GM19240 (cell line): ENCODE data around the gene TREML4.

Experiments
- DNase-seq: peaks from one replicate; pipeline ENCODE4 v3.0.0; 2011; ENCODE audit warnings: low spot score; ENCODE audit not compliant: insufficient read length

The TREML4 gene

DNA sequence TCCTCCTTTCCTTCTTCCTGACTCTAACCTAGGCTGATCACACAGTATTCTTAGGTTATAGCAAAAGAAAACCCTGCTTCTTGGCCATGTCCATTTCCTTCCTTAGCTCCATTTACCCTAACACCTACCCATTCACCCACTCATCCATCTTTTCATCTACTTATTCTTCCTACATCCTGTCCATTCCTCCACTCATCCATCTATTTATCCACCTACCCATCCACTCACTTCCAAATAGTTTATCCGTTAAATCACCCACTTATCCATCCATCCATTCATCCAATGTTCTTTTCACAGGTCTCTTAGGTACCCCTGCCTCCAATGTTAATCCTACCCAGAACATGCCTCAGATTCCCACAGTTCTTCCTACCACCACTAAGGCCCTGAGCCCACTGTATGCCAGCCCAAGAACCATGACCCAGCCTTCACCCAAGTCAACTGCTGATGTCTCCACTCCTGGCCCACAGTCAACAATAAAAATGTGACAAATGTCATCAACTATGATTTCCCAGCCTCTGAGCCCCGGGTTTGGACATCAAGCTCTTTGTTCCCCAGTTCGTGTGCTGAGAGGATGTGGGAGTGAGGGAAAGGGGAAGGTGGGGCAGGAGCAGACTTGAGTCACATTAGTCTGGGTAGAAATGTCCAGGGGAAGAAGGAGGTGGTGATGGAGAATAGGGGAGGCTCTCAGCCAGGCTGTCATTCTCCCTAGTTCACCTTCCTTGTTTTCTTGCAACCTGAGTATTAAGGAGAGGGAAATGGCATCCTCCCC is 24.4 kb downstream of the TREML4 start:
- DNase-seq: no peak

DNA sequence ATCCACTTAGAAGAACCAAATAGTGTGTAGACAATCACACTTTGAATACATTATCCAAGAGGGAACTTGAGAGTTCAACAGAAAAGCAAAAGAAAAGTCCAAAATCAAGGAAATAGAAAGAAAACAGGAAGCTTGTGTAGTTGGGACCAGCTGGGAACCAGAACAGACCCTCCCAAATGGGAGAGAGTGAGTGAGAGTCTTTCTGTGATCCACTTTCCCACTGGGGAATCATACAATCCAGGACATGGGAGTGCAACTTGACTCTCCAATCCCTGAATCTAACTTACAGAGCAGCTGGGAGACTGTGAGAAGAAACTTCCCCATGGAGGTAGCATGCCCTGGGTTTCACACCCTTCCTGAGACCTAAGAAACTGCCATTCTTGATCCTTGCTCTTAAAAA is 27.0 kb downstream of the TREML4 start:
- no peak for DNase-seq

DNA sequence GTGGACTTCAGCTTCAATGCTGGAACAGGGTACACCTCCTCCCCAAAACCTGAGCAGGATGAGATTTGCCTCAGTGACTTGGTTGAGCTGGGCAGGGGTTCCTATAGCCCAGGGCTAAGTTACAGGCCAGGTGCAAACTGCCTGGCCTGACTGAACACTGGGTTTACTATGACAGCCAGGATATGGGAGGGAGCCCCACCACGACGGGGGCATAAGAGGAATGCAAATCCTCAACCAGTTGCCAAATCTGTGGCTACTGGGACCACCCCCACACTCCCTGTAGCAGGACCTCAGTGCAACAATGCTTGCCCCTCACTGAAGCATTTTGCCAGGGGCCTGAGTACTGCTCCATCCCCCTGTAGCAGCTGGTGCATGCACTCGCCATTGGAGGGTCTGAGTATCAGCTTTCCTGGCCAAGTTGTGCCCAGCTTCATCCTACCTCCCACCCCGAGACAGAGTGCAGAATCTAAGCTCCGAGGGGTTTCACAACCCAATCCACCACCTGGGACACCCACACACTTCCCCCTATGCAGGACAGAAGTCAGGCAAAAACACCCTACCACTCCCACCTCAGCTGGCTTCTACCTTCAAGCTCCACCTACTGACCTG is 27.6 kb downstream of the TREML4 start:
- no peak for DNase-seq

DNA sequence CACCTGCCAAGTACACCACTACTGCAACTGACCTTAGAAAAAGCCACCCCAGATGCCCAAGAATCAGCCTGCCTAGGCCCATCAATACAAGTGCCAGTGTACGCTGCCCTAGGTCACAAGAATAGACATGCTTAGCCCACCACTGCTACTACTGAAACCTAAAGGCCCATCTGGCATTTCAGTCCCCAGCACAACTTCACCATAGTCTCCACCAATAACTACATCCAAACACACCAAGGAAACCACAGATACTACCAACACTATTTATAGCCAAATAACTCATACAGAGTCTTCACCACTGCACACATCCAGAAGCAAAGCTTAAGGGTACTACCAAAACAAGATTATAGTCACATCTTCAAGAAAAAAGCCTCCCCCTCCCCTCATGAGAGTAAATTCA is 28.2 kb downstream of the TREML4 start:
- no peak for DNase-seq

DNA sequence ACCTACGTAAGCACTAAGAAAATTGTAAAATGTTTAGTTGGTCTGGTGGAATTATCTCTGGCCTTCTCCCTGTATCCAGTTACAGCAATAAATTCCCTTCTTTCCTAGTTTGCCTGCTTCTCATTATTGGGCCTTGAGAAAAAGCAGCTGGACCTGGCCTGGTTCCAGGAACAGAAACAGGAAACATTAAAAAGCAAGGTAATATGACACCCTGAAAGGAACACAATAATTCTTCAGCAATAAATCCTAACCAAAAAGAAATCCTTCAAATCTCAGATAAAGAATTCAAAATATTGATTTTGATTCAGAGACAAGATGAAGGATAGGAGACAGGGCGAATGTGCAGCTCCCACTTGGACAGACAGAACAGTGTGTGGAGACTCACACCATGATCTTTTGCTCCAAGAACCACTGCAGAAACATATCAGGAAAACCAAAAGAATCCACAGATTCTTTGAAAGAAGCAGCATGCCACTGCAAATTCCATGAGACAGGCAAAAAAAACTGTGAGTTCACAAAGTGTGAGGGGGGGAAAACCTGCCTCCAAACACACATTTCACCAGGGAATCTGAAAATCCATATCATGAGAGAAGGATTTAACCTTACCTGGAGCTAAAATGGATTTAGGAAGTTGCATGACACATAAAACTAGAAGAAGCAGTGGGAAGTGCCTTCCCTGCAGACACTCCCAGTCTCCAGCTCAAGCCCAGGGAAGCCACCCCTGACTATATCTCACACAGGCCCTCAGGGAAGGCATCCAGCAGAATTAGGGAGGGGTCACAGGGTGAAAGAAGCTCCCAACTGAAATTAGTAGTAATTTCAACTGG is 29.4 kb downstream of the TREML4 start:
- no peak for DNase-seq

DNA sequence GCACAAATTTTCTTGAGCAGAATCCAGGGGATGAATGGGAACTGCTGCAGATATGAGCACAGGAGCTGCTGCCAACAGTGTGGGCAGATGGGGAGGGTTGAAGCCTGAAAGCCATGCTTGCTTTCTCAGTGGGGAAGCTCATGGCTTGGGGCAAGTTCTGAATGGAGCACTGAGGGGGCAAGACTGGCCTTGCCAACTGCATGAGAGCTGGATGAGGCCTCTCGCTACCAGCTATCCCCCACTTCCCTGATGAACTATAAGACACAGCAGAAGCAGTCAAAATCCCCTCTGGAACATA is 30.0 kb downstream of the TREML4 start:
- no peak for DNase-seq

DNA sequence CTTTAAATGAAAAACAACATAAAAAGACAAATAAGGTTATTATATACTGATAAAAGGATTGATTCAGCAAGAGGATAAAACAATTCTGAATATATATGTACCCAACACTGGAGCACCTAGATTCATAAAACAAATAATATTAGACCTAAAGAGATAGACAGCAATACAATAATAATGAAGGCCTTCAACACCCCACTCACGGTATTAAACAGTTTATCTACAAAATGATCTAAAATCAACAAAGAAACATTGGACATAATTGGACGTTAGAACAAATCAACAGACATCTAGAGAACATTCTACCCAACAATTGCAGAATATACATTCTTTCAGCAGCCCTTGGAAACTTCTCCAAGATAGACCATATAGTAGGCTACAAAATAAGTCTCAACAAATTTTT is 34.3 kb downstream of the TREML4 start:
- DNase-seq: no peak

DNA sequence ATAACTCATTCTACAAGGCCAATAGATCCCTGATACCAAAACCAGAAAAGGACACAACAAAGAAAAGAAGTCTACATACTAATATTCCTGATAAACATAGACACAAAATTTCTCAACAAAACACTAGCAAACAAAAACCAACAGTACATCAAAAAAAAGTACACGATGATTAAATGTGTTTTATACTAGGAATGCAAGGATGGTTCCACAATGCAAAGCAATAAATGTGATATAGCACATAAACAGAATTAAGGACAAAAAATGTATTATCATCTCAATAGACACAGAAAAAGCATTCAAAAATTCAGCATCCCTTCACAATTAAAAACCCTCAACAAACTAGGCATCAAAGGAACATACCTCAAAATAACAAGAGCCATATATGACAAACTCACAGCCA is 35.1 kb downstream of the TREML4 start:
- DNase-seq: no peak

DNA sequence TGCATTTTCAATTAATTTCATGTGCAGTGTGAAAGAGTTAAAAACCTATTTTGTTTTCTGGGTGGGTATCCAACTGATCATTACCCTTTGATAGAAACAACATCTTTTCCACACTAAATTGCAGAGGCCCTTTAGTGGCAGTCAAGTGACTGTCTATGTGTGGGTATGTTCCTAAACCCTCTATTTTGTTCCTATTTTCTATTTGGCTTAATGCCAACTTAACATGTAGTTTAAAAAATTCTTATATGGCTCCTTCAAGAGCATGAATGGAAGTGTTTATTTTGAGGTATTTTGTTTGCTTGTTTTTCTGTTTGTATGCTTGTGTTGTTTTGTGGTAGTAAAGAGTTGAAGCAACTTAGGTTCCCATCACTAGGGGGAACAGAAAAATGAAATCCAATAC is 38.4 kb downstream of the TREML4 start:
- DNase-seq: no peak

DNA sequence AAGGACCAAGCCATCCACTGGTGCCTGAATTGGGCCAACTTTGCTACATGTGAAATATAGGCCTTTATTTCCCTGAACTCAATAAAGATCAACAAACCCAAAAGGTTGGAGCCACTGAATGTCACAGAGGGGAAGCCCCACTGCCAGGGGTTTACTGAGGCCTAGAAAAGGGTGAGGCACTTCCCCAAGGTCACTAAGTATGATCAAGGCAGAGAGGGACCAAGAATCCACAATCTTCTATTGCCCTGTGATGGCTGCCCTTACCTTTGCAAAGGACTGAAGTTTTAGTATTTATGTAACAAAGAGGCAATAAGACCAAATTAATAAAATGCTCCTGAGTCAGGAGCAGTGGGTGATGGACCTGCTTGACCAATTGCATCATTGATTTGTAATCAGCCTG is 40.3 kb downstream of the TREML4 start:
- no peak for DNase-seq

DNA sequence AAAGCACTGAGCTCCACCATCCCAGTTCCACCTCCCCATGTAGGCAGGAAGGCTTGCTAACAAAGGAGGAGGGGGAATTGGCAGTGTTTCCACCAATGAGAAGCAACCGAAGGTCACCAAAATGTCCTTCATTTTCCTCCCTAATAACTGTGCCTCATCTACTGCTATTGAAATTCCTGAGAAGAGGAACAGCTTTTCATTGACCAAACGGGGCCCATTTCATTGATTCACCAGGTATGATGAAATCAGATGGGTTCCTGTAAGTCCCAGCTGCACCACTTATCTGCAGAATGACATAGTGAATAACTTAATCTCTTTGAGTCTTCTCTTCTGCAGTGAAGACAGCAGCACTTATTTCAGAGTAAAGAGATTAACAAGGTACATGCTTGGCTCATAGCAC is 41.0 kb downstream of the TREML4 start:
- DNase-seq: no peak

DNA sequence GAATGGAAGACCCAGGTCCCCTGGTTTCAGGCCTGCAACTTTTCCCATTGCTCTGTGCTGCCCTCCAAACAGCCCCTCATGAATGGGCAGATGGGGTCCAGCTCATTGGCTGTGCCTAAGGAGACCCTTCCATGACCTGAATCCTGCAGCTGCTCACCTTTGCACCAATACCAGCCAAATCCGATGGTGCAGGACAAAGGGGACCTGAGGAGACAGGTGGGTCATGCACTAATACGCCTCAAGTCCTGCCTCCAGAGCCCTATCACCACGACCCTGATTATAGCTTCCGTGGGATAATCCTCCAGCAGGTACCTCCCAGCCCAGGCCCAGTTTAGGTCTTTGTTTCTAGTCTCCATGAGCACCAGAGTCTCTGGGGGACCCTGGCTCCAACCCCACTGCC is 41.6 kb downstream of the TREML4 start:
- no peak for DNase-seq

DNA sequence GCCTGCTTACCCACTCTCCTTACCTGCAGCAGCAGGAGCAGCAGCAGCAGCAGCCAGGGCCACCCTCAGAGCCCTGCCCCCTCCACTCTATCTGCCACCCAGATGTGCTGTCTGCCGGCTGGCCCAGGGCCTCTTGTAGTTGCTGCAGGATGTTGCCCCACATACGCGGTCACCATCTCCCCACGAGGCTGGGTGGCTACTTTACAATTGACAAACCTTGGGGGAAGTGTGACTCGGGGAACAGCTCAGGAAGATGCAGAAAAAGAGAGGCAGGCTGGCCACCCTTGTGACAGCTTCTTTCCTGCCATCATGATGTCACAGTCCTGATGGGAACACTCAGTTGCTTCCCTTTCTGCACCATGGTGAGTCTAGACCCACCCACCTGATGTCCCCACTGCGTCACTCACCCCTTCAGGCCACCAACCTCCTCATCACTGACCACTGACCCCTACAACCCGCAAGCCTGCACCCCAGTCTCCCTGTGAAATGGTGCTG is 43.8 kb downstream of the TREML4 start:
- no peak for DNase-seq

DNA sequence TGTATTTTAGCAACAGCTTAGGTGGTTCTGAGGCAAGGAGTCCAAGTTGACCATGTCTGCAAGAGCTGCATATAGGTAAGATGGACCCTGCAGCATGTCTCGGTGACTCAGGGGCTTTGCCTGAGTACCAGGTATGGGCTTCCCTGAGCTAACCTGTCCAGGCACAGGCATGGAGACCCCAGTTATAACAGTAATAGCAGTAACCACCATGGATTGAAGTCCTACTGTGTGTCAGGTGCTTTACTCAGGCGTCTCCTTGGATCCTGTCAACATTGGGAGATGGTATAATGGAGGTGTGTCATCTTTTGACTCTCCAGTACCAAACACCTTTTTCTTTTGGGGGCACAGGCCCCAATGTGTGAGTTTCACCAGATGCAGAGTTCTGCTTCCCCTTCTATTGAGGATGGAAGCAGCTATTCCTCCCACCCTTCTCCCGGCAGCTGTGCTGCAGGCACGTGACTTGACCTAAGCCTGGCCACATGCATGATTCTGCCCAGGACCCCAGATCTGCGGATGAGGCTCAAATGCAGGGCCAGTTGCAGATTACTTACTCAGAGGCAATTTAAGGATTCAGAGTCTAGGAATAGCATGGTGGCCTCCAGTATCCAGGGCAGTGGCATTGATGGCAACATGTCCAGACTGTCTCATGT is 44.6 kb downstream of the TREML4 start:
- DNase-seq: no peak

DNA sequence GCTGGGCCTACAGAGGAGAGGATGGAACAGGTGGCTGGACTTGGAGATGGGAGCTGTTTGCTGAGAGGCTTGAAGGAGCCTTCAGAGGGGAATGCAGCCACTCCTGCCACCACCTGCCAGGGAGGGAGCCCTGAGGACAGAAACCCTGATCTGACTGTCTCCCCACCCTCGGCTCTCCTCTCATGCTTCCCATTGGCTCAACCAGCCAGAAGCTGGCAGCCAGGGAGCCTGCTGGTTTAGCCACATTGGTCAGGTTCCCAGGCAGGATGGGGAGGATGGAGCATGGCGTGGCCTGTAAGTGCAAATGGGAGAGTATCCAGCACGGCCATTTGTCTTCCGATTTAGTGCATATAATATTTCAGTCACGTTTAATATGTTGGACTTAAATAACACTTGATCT is 45.6 kb downstream of the TREML4 start:
- DNase-seq: no peak

DNA sequence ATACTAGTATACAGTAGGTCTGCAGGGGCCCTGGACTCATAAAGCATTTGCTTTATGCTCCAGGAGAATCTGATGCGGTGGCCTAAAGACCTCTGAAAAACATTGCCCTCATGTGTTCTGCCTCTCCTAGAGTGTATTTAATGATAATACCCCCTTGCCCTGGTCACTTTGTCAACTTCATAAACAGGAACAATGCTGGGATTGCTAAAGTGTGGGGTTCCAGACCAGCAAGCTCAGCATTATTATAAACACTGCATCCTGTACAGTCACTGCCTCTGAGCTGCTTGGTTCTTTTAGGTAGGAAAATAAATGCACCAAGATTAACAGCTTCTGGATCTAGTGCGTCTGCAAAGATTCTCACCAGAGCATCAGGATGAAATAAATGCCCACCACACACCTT is 46.1 kb downstream of the TREML4 start:
- DNase-seq: no peak

DNA sequence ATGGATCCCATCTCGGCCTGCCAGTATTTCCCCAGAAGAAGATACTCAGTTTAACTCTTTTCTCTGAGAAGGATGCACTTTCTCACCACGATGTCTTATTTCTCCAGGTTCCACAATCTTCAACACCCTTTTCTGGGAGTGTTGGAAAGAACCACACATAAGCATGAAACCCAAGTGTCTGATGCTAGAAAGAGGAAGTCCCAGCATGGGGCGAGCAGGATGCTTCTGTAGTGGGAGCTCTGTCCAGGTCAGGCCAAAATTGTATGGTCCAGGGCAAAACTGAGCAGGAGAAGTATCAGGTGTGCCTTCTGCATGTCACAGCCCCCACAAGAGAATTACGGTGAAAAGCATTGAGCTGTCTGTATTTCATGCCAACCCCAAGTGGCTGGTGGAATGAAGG is 47.3 kb downstream of the TREML4 start:
- DNase-seq: no peak

DNA sequence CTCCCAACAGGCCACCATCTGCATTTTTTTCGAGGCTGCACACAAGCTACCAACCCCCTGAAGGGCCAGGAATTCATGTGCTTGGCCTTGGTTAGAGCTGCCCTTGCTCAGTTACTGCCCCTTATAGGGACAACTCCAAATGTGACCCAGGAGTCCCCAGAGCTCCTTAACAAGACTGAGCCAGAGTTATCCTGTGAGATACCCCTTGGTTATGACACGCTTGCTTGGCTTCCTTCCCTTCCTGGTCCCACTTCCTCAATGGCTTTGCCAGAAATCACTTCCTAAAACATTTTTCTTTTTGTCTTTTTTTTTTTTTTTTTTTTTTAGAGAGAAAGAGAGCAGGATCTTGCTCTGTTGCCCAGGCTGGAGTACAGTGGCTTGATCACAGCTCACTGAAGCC is 49.5 kb downstream of the TREML4 start:
- DNase-seq: no peak

DNA sequence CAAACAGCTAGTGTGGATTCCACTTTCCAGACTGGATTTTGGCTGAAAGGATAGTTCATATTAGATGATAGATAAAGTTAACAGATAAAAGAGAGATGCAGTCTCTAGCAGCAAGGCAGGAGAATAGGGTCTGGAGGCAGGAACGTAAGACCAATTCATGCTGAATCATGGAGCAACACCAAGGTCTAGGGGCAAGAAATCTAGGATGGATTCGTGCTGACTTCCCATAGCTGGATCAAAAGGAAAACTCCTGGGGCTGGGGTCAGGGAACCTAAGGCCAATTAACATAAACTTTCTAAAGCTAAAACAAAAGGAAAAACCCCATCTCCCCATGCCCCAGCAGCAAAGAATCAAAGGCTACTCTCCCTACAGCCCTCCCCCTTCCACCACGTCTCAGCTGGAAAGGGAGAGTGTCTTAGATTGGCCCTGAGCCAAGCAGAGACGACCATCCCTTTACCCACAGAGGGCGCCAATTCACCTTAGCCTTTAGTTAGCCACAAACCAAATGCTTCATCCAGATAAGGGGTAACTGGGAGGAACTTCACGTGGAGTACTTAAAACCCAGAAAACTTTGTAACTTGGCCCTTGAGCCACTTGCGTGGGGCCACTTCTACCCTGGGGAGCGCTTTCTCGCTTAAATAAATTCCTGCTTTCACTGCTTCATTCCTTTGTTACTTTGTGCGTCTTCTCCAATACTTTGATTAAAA is 50.7 kb downstream of the TREML4 start:
- peak; percentile 39 for DNase-seq

DNA sequence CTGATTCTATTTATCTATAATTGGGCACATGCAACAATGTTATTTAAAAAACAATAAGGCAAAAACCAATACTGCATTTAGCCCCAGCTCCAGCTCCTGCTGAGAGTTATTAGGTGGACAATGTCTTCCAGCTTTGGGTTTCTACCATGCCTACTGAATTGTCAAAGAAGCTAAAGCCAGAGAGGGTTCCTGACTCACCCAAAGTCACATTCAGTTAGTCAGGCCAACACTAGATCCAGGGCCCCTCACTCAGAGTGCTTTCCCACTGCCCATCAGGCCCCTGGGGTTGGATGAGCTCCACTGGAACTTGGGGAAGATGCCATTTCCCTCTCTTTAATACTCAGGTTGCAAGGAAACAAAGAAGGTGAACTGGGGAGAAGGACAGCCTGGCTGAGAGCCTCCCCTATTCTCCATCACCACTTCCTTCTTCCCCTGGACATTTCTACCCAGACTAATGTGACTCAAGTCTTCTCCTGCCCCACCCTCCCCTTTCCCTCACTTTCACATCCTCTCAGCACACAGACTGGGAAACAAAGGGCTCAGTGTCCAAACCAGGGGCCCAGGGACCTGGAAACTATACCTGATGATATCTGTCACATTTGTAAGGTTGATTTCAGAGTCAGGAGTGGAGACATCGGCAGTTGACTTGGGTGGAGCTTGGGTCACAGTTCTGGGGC is 52.4 kb downstream of the TREML4 start:
- DNase-seq: no peak

DNA sequence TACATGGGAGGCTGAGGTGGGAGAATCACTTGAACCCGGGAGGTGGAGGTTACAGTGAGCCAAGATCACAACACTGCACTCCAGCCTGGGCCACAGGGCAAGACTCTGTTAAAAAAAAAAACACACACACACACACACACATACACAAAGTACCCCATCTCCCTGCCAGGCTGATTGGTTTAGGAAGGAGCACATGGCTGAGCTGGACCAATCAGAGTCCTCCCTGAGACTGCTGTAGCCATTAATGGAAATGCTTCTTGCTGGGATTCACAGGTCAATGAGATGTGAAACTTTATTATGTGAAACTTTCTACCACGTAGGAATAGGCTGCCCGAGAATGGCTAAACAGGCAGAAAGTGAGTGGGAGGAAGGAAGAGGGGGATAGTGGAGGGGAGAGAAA is 55.5 kb downstream of the TREML4 start:
- no peak for DNase-seq
